ENCODE measurements around the gene AP3S2.

- TF ChIP-seq POLR2AphosphoS5 (IDR thresholded peaks at IDR 0.05) (no peak), CTCF (IDR thresholded peaks at IDR 0.05 in 8 of 11, conservative IDR thresholded peaks at IDR 0.05 in 3 of 11) (no peak), POLR2A (IDR thresholded peaks at IDR 0.05) (no peak)
Observed at GRCh38 chr15:89916660-89917059, 22.9 kb upstream of the AP3S2 start.

Data from spleen (tissue), 7 donors.